GM12878 (cell line): ENCODE data around the gene EED. TPM values are rescaled to one million over a fixed set of nuclear protein-coding genes. Genes with fewer than 3 reads are reported as not detected.

Experiments
- ATAC-seq: fragments of 200-7000 bp; cut with Tn5 transposase; 3 replicates; pipeline ENCODE4 v1.9.1; 2020; ENCODE audit warnings: mild to moderate bottlenecking, moderate library complexity
- Bru-seq: library from RNA; stranded (reverse); fragments of 400-500 nt; gene quantifications from one replicate; lab custom pipeline; 2021; lab: Mats Ljungman, UMichigan
- BruChase-seq, 2 experiments: library from RNA; stranded (reverse); fragments of 400-500 nt; gene quantifications; one replicate each; lab custom pipeline; 2021; lab: Mats Ljungman, UMichigan
- BruUV-seq: library from RNA; stranded (reverse); fragments of 400-500 nt; replicated peaks from 2 replicates; lab custom pipeline; 2021; lab: Mats Ljungman, UMichigan
- CTCF ChIA-PET: fragments of 300-600 bp; sonication (Branson Sonifier 250); formaldehyde crosslinking; extraction: SDS; loops from one replicate; lab custom pipeline; 2021; ENCODE audit warnings: inconsistent platforms; lab: Yijun Ruan, JAX
- POLR2A ChIA-PET: fragments of 350-600 bp; formaldehyde crosslinking; extraction: SDS; loops from one replicate; lab custom pipeline; 2021; ENCODE audit warnings: inconsistent platforms; lab: Charles Lee
- RAD21 ChIA-PET: fragments of 300-600 bp; sonication (Branson Sonifier 250); formaldehyde crosslinking; loops from one replicate; lab custom pipeline; 2023; ENCODE audit warnings: antibody characterized with exemption; ENCODE audit not compliant: unreplicated experiment; lab: Charles Lee
- SMC1A ChIA-PET: fragments of 300-600 bp; sonication (Branson Sonifier 250); formaldehyde crosslinking; loops from one replicate; lab custom pipeline; 2023; ENCODE audit not compliant: unreplicated experiment, uncharacterized antibody; lab: Charles Lee
- DNase-seq: peaks from one replicate; pipeline ENCODE4 v3.0.0-alpha.2; 2011; ENCODE audit warnings: low read depth, low spot score
- FAIRE-seq: peaks from 3 replicates; lab custom pipeline; 2011; peaks lifted over from hg19 to GRCh38; lab: Jason Lieb, UNC
- H2AFZ ChIP-seq: 2 replicates; pipeline ENCODE4 v1.6.0; 2011; ENCODE audit warnings: low read depth, low read length, control low read depth; ENCODE audit not compliant: control insufficient read depth
- H3K27ac ChIP-seq: 2 replicates; pipeline ENCODE4 v1.5.1; 2011; ENCODE audit warnings: control low read depth; ENCODE audit not compliant: control insufficient read depth, insufficient read depth
- H3K27me3 ChIP-seq, 2 experiments: replicated peaks in 1 of 2; 2 replicates each; pipeline versions ENCODE4 v1.6.0 to v1.6.1; 2011; ENCODE audit warnings: low read length in 1 of 2; ENCODE audit not compliant: control insufficient read depth in 2 of 2, insufficient read depth in 2 of 2
- H3K36me3 ChIP-seq, 2 experiments: 2 replicates each; pipeline ENCODE4 v1.5.1; 2011; ENCODE audit warnings: low read length in 1 of 2; ENCODE audit not compliant: control insufficient read depth in 2 of 2, insufficient read depth in 2 of 2
- H3K4me1 ChIP-seq: 2 replicates; pipeline ENCODE4 v1.6.1; 2011; ENCODE audit warnings: mild to moderate bottlenecking, low read length, moderate library complexity, mixed read lengths; ENCODE audit not compliant: control insufficient read depth, insufficient read depth
- H3K4me2 ChIP-seq: 2 replicates; pipeline ENCODE4 v1.6.0; 2011; ENCODE audit warnings: control low read depth; ENCODE audit not compliant: control insufficient read depth, insufficient read depth
- H3K4me3 ChIP-seq: fragments of 200-600 bp; sonication (generic); 2 replicates; pipeline ENCODE4 v1.5.1; 2016
- H3K79me2 ChIP-seq: 2 replicates; pipeline ENCODE4 v1.6.0; 2011; ENCODE audit warnings: low read length; ENCODE audit not compliant: control insufficient read depth, insufficient read depth
- H3K9ac ChIP-seq: 2 replicates; pipeline ENCODE4 v1.8.0; 2011; ENCODE audit warnings: low read length, control low read depth, mixed read lengths; ENCODE audit not compliant: control insufficient read depth, insufficient read depth
- H3K9me3 ChIP-seq: replicated peaks from 3 replicates; pipeline ENCODE4 v1.5.1; 2011; ENCODE audit warnings: mild to moderate bottlenecking, low read length; ENCODE audit not compliant: control insufficient read depth, insufficient read depth
- H4K20me1 ChIP-seq: 2 replicates; pipeline ENCODE4 v1.6.0; 2011; ENCODE audit not compliant: control insufficient read depth, insufficient read depth
- CBX5 ChIP-seq: sonication (generic); IDR thresholded peaks from 2 replicates; pipeline ENCODE4 v1.6.1; 2016; ENCODE audit warnings: low read depth, moderate library complexity, mild to moderate bottlenecking, inconsistent platforms
- CHD1 ChIP-seq: IDR thresholded peaks from 2 replicates; pipeline ENCODE4 v1.6.1; 2012; ENCODE audit warnings: low read depth, low read length, improper control_type of control experiment
- CTCF ChIP-seq, 3 experiments: IDR thresholded peaks in 2 of 3; conservative IDR thresholded peaks in 1 of 3; 2 replicates each; pipeline ENCODE4 v1.5.1; 2011; ENCODE audit warnings: low read depth in 3 of 3, low read length in 3 of 3, mild to moderate bottlenecking in 3 of 3, control low read depth in 2 of 3, moderate library complexity in 2 of 3, inconsistent platforms in 1 of 3, mixed read lengths in 1 of 3; ENCODE audit not compliant: control insufficient read depth in 2 of 3, insufficient read depth in 1 of 3; ENCODE audit errors: extremely low read depth in 1 of 3
- GABPA ChIP-seq: IDR thresholded peaks from 2 replicates; pipeline ENCODE4 v1.6.1; 2014; ENCODE audit warnings: antibody characterized with exemption, low read depth, mild to moderate bottlenecking, inconsistent platforms
- NFXL1 ChIP-seq: fragments of 450-650 bp; IDR thresholded peaks from 2 replicates; pipeline ENCODE4 v1.6.1; 2017; ENCODE audit warnings: antibody characterized with exemption, mild to moderate bottlenecking, borderline replicate concordance
- RB1 ChIP-seq: fragments of 450-650 bp; formaldehyde crosslinking; IDR thresholded peaks from 2 replicates; pipeline ENCODE4 v1.6.1; 2017; ENCODE audit warnings: mild to moderate bottlenecking, borderline replicate concordance
- RCOR1 ChIP-seq: conservative IDR thresholded peaks from 2 replicates; pipeline ENCODE4 v1.6.1; 2012; ENCODE audit warnings: low read depth, low read length, improper control_type of control experiment
- RFX5 ChIP-seq: IDR thresholded peaks from 2 replicates; pipeline ENCODE4 v1.6.1; 2011; ENCODE audit warnings: low read depth, low read length, improper control_type of control experiment
- YBX1 ChIP-seq: fragments of 450-650 bp; IDR thresholded peaks from 2 replicates; pipeline ENCODE4 v1.6.1; 2016; ENCODE audit warnings: antibody characterized with exemption
- ZNF274 ChIP-seq: IDR thresholded peaks from one replicate; pipeline ENCODE4 v1.8.0; 2011; ENCODE audit not compliant: insufficient read length, insufficient read depth
- WGBS: methylation state at CpG from one replicate; pipeline ENCODE4 v1.1.6; 2016; ENCODE audit warnings: low lambda C conversion rate; ENCODE audit not compliant: insufficient replicate concordance, insufficient coverage; ENCODE audit errors: missing lambda C conversion rate; 5-methylcytosine and 5-hydroxymethylcytosine counted together
- in situ Hi-C: fragments of 300-500 bp; cut with MboI; formaldehyde crosslinking; loops from 9 replicates; pipeline ENCODE4 v1.14.3; 2018; ENCODE audit warnings: mixed read lengths
- intact Hi-C: fragments of 100-400 bp; cut with micrococcal nuclease; formaldehyde crosslinking; loops from one replicate; pipeline ENCODE4 v1.14.2; 2022; ENCODE audit not compliant: unreplicated experiment
- long read RNA-seq, 2 experiments: library from polyadenylated mRNA; unstranded; transcript quantifications; one replicate each; pipeline ENCODE4 v2.0.0, GENCODE V29; 2019 to 2020
- polyA minus RNA-seq, 3 experiments: library from RNA; depleted of rRNA, polyadenylated mRNA; stranded (reverse); fragments of >200 nt; gene quantifications; 2 replicates each; pipeline ENCODE4 v1.2.3, GENCODE V29; 2011
- polyA plus RNA-seq, 11 experiments: library from polyadenylated mRNA; depleted of rRNA in 4 of 11; unstranded in 6 of 11; stranded (reverse) in 5 of 11; fragments of >200 nt; fragmentation: Nextera tagmentation in 4 of 11; fragmentation: Illumina TruSeq in 1 of 11; extraction: Ambion mirVana in 4 of 11; extraction: Trizol in 1 of 11; gene quantifications; 1 replicate in 1 of 11; 2 replicates in 10 of 11; pipeline versions ENCODE4 v1.2.1 to v1.2.3, GENCODE V29; 2011 to 2016; ENCODE audit warnings: inconsistent platforms in 2 of 11, missing spikeins in 2 of 11, low read depth in 1 of 11
- total RNA-seq, 4 experiments: library from RNA; depleted of rRNA in 3 of 4; stranded (reverse); fragments of >200 nt in 3 of 4; fragmentation: Illumina TruSeq in 1 of 4; extraction: Trizol in 1 of 4; gene quantifications; 2 replicates each; pipeline versions ENCODE4 v1.2.1 to v1.2.3, GENCODE V29; 2013 to 2021

The EED gene, protein sequence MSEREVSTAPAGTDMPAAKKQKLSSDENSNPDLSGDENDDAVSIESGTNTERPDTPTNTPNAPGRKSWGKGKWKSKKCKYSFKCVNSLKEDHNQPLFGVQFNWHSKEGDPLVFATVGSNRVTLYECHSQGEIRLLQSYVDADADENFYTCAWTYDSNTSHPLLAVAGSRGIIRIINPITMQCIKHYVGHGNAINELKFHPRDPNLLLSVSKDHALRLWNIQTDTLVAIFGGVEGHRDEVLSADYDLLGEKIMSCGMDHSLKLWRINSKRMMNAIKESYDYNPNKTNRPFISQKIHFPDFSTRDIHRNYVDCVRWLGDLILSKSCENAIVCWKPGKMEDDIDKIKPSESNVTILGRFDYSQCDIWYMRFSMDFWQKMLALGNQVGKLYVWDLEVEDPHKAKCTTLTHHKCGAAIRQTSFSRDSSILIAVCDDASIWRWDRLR
- total RNA-seq (2013; cell fraction: nucleolus; rRNA removed): 146 and 159 TPM in 2 replicates
- total RNA-seq (2014; rRNA removed): 41.5 and 53.4 TPM in 2 replicates
- total RNA-seq (2014; rRNA removed; fragmentation: Illumina TruSeq; extraction: Trizol): 58.8 and 60.4 TPM in 2 replicates
- 46.3 and 53.1 TPM in 2 replicates for total RNA-seq (2021)
- polyA plus RNA-seq (2011; ENCODE audit: low read depth): 39.3 TPM
- polyA plus RNA-seq (2011; rRNA removed): 85.6 and 113 TPM in 2 replicates
- 25.9 and 27.1 TPM in 2 replicates for polyA plus RNA-seq (2011; cell fraction: cytosol; rRNA removed)
- polyA plus RNA-seq (2011; cell fraction: nucleus; rRNA removed): 50.5 and 65.2 TPM in 2 replicates
- 57.2 and 62.0 TPM in 2 replicates for polyA plus RNA-seq (2012)
- polyA plus RNA-seq (2014; fragmentation: Illumina TruSeq; extraction: Trizol): 51.1 and 61.8 TPM in 2 replicates
- 100 to 1,000 TPM; 101 to 140 TPM for polyA plus RNA-seq (2014; fragmentation: Nextera tagmentation; extraction: Ambion mirVana)
- polyA plus RNA-seq (2014; rRNA removed): 41.4 and 49.5 TPM in 2 replicates
- 100 to 1,000 TPM in 1 of 2 experiments, 10 to 100 TPM in 1; 95.1 to 105 TPM for polyA plus RNA-seq (2016; fragmentation: Nextera tagmentation; extraction: Ambion mirVana)
- 34.6 and 51.6 TPM in 2 replicates for polyA minus RNA-seq (2011; rRNA and poly(A)+ RNA removed)
- 17.0 and 27.9 TPM in 2 replicates for polyA minus RNA-seq (2011; cell fraction: cytosol; rRNA and poly(A)+ RNA removed)
- 42.0 and 76.3 TPM in 2 replicates for polyA minus RNA-seq (2011; cell fraction: nucleus; rRNA and poly(A)+ RNA removed)
- percentile 97 among the genes with signal in this experiment for Bru-seq, nascent RNA
- percentile 94 among the genes with signal in this experiment for BruChase-seq, experiment 1, labeled RNA remaining after a 6-hour chase
- BruChase-seq, experiment 2, labeled RNA remaining after a 2-hour chase: percentile 96 among the genes with signal in this experiment
- long read RNA-seq, experiment 1, transcript EED-201 (12 exons, 2,223 nt): major isoform, 51 of 67 reads
- long read RNA-seq, experiment 1, transcript EED-203 (13 exons, 1,696 nt): minor isoform, 8 of 67 reads
- long read RNA-seq, experiment 1, partial matches to known transcripts: 3 of 67 reads
- long read RNA-seq, experiment 1, other reads (novel, unspliced or antisense): 1 of 67 reads
- long read RNA-seq, experiment 2, transcript EED-203 (13 exons, 1,696 nt): minor isoform, 45 of 371 reads
- long read RNA-seq, experiment 2, transcript EED-207 (10 exons, 1,745 nt): minor isoform, 9 of 371 reads
- long read RNA-seq, experiment 2, transcript EED-201 (12 exons, 2,223 nt): major isoform, 267 of 371 reads
- long read RNA-seq, experiment 2, partial matches to known transcripts: 8 of 371 reads
- long read RNA-seq, experiment 2, other reads (novel, unspliced or antisense): 35 of 371 reads

DNA sequence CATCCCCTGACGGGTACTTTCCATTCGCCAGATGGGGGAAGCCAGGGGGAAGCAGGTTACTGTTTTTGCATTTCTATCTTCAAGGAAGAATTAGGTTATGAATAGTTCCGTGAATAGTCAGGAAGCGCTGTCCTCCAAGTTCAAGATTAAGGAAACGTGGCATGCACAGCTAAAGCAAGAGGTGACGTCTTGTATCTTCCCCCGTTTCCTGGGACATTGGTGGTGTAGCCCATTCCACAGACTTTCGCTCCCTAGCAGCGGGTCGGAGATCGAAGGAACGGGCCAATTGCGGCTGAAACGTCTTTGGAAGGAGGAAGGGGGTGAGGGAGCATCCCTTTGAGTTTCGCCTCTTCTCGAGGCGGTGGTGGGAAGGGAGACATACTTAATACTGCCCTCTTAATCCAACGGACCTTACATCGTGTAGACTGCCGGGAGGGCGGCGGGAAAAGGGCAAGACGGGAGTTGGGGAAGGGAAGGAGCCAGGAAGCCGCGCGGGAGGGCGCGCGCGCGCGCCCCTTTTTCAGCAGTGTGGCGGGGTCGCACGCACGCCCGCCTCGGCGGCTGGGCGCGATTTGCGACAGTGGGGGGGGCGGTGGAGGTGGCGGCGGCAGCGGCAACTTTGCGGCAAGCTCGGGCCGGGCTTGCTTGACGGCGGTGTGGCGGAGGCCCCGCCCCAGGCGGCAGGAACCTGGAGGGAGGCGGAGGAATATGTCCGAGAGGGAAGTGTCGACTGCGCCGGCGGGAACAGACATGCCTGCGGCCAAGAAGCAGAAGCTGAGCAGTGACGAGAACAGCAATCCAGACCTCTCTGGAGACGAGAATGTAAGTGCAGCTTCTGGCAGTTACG is at the start of gene EED:
TSS of gene EED (plus strand) at position 232 of the 847 bp plus-strand sequence. CDS start at position 709, 477 bp downstream.
- H3K79me2 ChIP-seq: peaks cover 50% of the 10 kb centered on the region
- TF ChIP-seq NFXL1 (no peak), RFX5 (no peak), YBX1 (no peak), CTCF (IDR thresholded peaks at IDR 0.05 in 2 of 3, conservative IDR thresholded peaks at IDR 0.05 in 1 of 3; ENCODE audit: control insufficient read depth in 2 of 3, extremely low read depth in 1 of 3, insufficient read depth in 1 of 3, low read depth in 3 of 3, low read length in 3 of 3) (no peak), ZNF274 (no peak), CBX5 (peak; percentile 77; the same call in 1 of the 2 replicates), CHD1 (peak; percentile 100), GABPA (no peak), RB1 (peak; percentile 91; the same call in 1 of the 2 replicates), RCOR1 (no peak)

More for the DNA sequence above, at the start of gene EED:
- Histone ChIP-seq H3K9me3 (no peaks in the 10 kb centered on the region), H3K27ac (peak within 1 kb of the TSS; percentile 98), H4K20me1 (no peaks in the 10 kb centered on the region), H3K4me1 (peaks cover 12% of the 10 kb centered on the region), H3K36me3 (peaks cover 0 to 5% of the 10 kb centered on the region in 2 experiments; a peak in 2 of 4 replicates), H2AFZ (peak within 1 kb of the TSS; percentile 99), H3K9ac (peak within 1 kb of the TSS; percentile 95), H3K4me2 (peak within 1 kb of the TSS; percentile 92), H3K4me3 (peak within 1 kb of the TSS; percentile 81), H3K27me3 (no peaks in the 10 kb centered on the region)
- FAIRE-seq (no peak), ATAC-seq (peak; percentile 77), DNase-seq (peak; percentile 86)
- under 1% methylated on average over 52 of the region's 64 CpGs for WGBS
- POLR2A ChIA-PET: interaction anchor here (0.5 to 3.1 kb wide), 6 partner anchors 23 to 253 kb away, joined by 3 to 11 read pairs (median 4); partner anchors contain the start of gene HIKESHI
- in situ Hi-C loops: no loop called here
- intact Hi-C loops: loop anchor here (1.0 to 2.0 kb wide), 4 partner anchors 25 to 202 kb away; partner anchors contain the start of gene PICALM
- RAD21 ChIA-PET: interaction anchor here (0.6 to 2.6 kb wide), 6 partner anchors 33 to 202 kb away, joined by 3 to 8 read pairs (median 4); no protein-coding TSS in a partner anchor
- BruUV-seq: no TSS peak
- CTCF ChIA-PET: interaction anchor here (1.6 to 1.9 kb wide), 2 partner anchors 9 to 15 kb away, joined by 4 to 5 read pairs; no protein-coding TSS in a partner anchor
- SMC1A ChIA-PET: interaction anchor here (0.9 to 3.7 kb wide), 7 partner anchors 15 to 198 kb away, joined by 3 to 18 read pairs (median 5); no protein-coding TSS in a partner anchor
